Fibroblast of lung (primary cell): Measurements from ENCODE around the gene RUNDC3A. TPM values are rescaled to one million over a fixed set of nuclear protein-coding genes. Genes with fewer than 3 reads are reported as not detected.

Experiments used
- DNase-seq, 2 donors: peaks; one replicate each; pipeline versions ENCODE4 v3.0.0 to v3.0.0-alpha.2; 2010; ENCODE audit warnings: low read depth in 2 of 2
- H2AFZ ChIP-seq: 2 replicates; pipeline ENCODE4 v1.5.1; 2012; ENCODE audit warnings: low read length, control low read depth, inconsistent platforms
- H3K27ac ChIP-seq: 2 replicates; pipeline ENCODE4 v1.5.1; 2011; ENCODE audit warnings: low read length, control low read depth; ENCODE audit not compliant: insufficient read depth
- H3K27me3 ChIP-seq: 2 replicates; pipeline ENCODE4 v1.5.1; 2011; ENCODE audit warnings: mild to moderate bottlenecking, low read length; ENCODE audit not compliant: control insufficient read depth, insufficient read depth
- H3K36me3 ChIP-seq: 2 replicates; pipeline ENCODE4 v1.5.1; 2011; ENCODE audit warnings: low read length; ENCODE audit not compliant: control insufficient read depth, insufficient read depth
- H3K4me1 ChIP-seq: 2 replicates; pipeline ENCODE4 v1.5.1; 2011; ENCODE audit warnings: low read length; ENCODE audit not compliant: control insufficient read depth, insufficient read depth; ENCODE audit errors: extremely low read depth
- H3K4me2 ChIP-seq: 2 replicates; pipeline ENCODE4 v1.5.1; 2011; ENCODE audit warnings: low read length, control low read depth; ENCODE audit not compliant: insufficient read depth; ENCODE audit errors: extremely low read depth
- H3K4me3 ChIP-seq, 4 experiments: fragments of 200-600 bp in 1 of 4; sonication (generic) in 1 of 4; replicated peaks in 1 of 4; 2 replicates each; pipeline ENCODE4 v1.5.1; 2011 to 2016; ENCODE audit warnings: low read length in 4 of 4, low read depth in 3 of 4, mild to moderate bottlenecking in 3 of 4, control low read depth in 2 of 4, inconsistent platforms in 1 of 4, mixed read lengths in 1 of 4; ENCODE audit not compliant: insufficient read depth in 1 of 4; ENCODE audit errors: control extremely low read depth in 1 of 4
- H3K79me2 ChIP-seq: 2 replicates; pipeline ENCODE4 v1.5.1; 2012; ENCODE audit warnings: mild to moderate bottlenecking, low read length, inconsistent platforms; ENCODE audit not compliant: control insufficient read depth, insufficient read depth
- H3K9ac ChIP-seq: 2 replicates; pipeline ENCODE4 v1.5.1; 2011; ENCODE audit warnings: mild to moderate bottlenecking, low read length, control low read depth; ENCODE audit not compliant: insufficient read depth
- H3K9me3 ChIP-seq: 2 replicates; pipeline ENCODE4 v1.5.1; 2012; ENCODE audit warnings: low read depth, low read length; ENCODE audit not compliant: control insufficient read depth, insufficient read depth
- H4K20me1 ChIP-seq: 2 replicates; pipeline ENCODE4 v1.5.1; 2011; ENCODE audit warnings: low read length; ENCODE audit not compliant: control insufficient read depth, insufficient read depth; ENCODE audit errors: extremely low read depth
- CTCF ChIP-seq, 2 donors: IDR thresholded peaks in 1 of 2; conservative IDR thresholded peaks in 1 of 2; 1 replicate in 1 of 2; 2 replicates in 1 of 2; pipeline ENCODE4 v1.5.1; 2011 to 2012; ENCODE audit warnings: low read length in 2 of 2, control low read depth in 1 of 2, inconsistent platforms in 1 of 2, low read depth in 1 of 2, mild to moderate bottlenecking in 1 of 2
- EZH2 ChIP-seq: IDR thresholded peaks from 2 replicates; pipeline ENCODE4 v1.5.1; 2012; ENCODE audit warnings: low read length, control low read depth, mild to moderate bottlenecking; ENCODE audit errors: missing control alignments
- polyA plus RNA-seq, 2 donors: library from polyadenylated mRNA; depleted of rRNA in 1 of 2; stranded (reverse) in 1 of 2; unstranded in 1 of 2; fragments of >200 nt; gene quantifications; 2 replicates each; pipeline ENCODE4 v1.2.1, GENCODE V29; 2011 to 2012; ENCODE audit warnings: missing spikeins in 1 of 2
- total RNA-seq: library from RNA; depleted of rRNA; stranded (reverse); fragments of >200 nt; gene quantifications from 2 replicates; pipeline ENCODE4 v1.2.1, GENCODE V29; 2014

RUNDC3A gene
- total and polyA plus RNA-seq, 2 donors (not counting 1 experiment from before 2014, with no cell fraction given) = not detected

- Histone ChIP-seq H2AFZ (no peak overlapping the region), H3K79me2 (no peaks in the 10 kb centered on the region)
These were observed 45.7 kb upstream of the RUNDC3A start for GRCh38 chr17:44262654-44263225.

GRCh38 chr17:44263345-44263902 lies 45.0 kb upstream of the RUNDC3A start:
- Histone ChIP-seq H4K20me1 (no peaks in the 10 kb centered on the region), H3K79me2 (no peaks in the 10 kb centered on the region), H3K36me3 (no peaks in the 10 kb centered on the region), H3K27ac (no peak overlapping the region), H3K4me2 (no peak overlapping the region), H3K4me1 (no peaks in the 10 kb centered on the region), H3K9ac (no peak overlapping the region), H3K4me3 (no peak overlapping the region), H3K9me3 (no peaks in the 10 kb centered on the region), H2AFZ (no peak overlapping the region), H3K27me3 (peaks cover 2% of the 10 kb centered on the region)
- DNase-seq = no peak
- TF ChIP-seq CTCF (conservative IDR thresholded peaks at IDR 0.05 in 1 of 2, IDR thresholded peaks at IDR 0.05 in 1 of 2; ENCODE audit: low read depth in 1 of 2, low read length in 2 of 2) (no peak), EZH2 (no peak)

More at GRCh38 chr17:44262654-44263225, 45.7 kb upstream of the RUNDC3A start:
- no peak overlapping the region for H3K4me2 ChIP-seq
- no peak overlapping the region for H3K4me3 ChIP-seq
- no peak overlapping the region for H3K27ac ChIP-seq
- no peaks in the 10 kb centered on the region for H3K36me3 ChIP-seq
- no peaks in the 10 kb centered on the region for H4K20me1 ChIP-seq
- no peaks in the 10 kb centered on the region for H3K9me3 ChIP-seq
- peaks cover 2% of the 10 kb centered on the region for H3K27me3 ChIP-seq
- no peaks in the 10 kb centered on the region for H3K4me1 ChIP-seq
- no peak overlapping the region for H3K9ac ChIP-seq
- TF ChIP-seq CTCF (conservative IDR thresholded peaks at IDR 0.05 in 1 of 2, IDR thresholded peaks at IDR 0.05 in 1 of 2; ENCODE audit: low read depth in 1 of 2, low read length in 2 of 2) (no peak), EZH2 (no peak)
- DNase-seq = no peak

- H3K4me2 ChIP-seq = no peak overlapping the region
- peak in 1 of 2 donors; percentile 10 for DNase-seq
- no peaks in the 10 kb centered on the region for H4K20me1 ChIP-seq
- H3K27ac ChIP-seq = no peak overlapping the region
- no peak overlapping the region for H3K9ac ChIP-seq
- H3K9me3 ChIP-seq = no peaks in the 10 kb centered on the region
- no peaks in the 10 kb centered on the region for H3K4me1 ChIP-seq
- no peaks in the 10 kb centered on the region for H3K36me3 ChIP-seq
- peaks cover 4% of the 10 kb centered on the region for H3K27me3 ChIP-seq
- H3K79me2 ChIP-seq = no peaks in the 10 kb centered on the region
- no peak overlapping the region for H3K4me3 ChIP-seq
- H2AFZ ChIP-seq = no peak overlapping the region
- TF ChIP-seq CTCF (conservative IDR thresholded peaks at IDR 0.05 in 1 of 2, IDR thresholded peaks at IDR 0.05 in 1 of 2; ENCODE audit: low read depth in 1 of 2, low read length in 2 of 2) (no peak), EZH2 (no peak)
These were observed 41.8 kb upstream of the RUNDC3A start for GRCh38 chr17:44266402-44267164.
